ENCODE measurements around the gene LZTS3.
"Not testable (repeated sequence)": the region's sequence is repeated elsewhere in the genome, so short reads cannot be mapped to it uniquely, and the experiment has no call there.

The LZTS3 gene

DNA sequence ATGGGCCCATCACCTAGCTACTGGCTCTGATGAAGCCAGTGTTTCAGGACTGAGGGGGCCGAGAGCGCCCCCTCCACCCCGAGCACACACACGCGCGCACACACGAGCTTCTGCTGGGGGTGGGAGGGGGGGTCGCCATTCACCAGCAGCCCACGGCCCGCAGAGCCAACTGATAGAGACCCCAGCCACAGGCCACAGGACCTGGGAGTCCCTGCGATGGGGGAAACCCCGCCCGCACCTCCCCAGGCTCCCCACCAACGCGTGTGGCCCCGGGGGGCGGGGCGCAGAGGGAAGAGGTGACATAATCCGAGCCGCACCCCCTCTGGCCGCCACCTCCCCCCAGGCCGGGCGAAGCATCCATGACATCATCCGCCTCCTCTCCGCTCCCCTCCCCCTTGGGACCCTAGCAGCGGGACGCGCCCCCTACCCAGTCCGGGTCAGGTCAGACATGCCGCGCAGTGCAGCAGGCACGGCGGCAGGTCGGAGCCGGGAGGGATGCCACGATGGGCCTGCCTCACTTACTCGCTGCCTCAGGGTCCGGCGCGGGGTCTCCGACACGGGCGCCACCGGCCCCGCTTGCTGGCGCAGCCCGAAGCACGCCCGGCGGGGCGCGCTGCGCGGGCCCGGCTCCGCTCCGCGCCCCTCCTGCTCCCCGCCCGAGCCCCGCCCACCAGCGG lies at the start of gene LZTS3:
LZTS3 (minus strand) TSS at position 617 of the 677 bp plus-strand sequence. CDS start 6,386 bp downstream, outside the sequence.
- peak; percentile 90 for FAIRE-seq

DNA sequence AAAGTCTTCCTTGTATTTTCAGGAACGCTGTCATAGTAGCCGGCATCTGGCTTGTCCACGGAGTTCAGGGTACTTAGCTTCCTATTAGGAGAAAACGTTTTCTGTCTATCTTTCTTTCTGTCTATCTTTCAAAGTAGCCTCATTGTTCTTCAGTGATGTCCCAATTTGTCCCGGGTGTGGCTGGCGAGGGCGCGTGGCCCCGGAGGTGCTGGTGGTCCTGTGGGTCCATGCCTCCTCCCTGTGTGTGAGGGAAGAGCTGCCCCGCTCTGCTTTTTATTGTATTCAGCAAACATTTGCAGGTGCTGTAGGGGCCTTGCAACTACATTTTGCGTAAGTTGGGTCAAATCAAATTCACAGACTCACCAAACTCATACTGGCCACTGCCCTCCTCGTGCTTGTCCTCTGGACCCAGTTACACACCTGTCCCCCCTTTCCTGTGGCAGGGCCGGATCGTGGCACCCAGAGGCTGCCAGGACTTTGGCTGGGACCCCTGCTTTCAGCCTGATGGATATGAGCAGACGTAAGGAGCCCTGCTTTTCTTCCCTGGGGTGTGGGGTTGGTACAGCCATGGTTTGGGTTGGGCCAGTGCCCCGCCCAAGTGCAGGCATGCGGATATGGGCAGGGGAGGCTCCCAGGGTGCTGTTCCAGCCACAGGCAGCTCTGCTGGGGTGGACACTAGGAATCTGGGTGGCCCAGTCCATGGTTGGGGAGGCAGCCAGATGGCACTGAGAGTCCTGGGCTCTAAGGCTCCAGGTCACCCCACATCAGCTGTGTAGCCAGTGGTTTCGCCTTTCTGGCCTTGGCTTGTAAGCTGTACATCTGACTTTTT lies 48.3 kb upstream of the LZTS3 start:
- DNase-seq (ENCODE audit: low spot score) = no peak
- no peak for FAIRE-seq

More for the DNA sequence above, at the start of gene LZTS3:
- peak; percentile 84 for DNase-seq (ENCODE audit: low spot score)

DNA sequence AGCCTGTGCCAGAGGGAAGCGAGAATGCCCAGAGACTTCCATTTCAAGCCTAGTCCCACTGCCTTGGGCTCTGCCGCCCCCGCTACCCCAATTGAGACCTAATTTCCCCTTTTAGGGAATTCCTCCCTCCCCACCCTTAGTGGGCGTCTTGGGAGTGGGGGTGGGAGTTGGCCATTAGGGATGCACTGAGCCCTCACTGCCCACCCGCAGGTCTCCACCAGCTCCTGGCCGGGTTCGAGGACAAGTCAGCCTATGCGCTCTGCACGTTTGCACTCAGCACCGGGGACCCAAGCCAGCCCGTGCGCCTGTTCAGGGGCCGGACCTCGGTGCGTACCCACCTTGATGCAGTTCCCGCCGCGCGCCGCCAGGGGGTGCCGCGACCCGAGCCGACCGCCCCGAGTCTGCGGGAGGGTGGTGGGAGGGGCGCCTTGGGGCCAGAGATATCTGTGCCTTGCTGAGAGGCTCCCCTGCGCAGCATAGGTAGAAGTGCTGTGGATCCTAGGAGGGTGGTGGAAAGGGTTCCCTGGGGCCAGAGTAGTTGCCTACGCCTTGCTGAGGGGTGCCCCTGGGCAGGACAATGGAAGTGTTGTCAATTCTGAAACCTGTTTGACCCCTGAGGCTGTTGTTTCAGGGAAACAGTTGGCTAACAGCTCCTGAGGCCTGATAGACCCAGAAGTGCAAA lies 45.1 kb upstream of the LZTS3 start:
- FAIRE-seq = no peak
- DNase-seq (ENCODE audit: low spot score) = peak; percentile 66

DNA sequence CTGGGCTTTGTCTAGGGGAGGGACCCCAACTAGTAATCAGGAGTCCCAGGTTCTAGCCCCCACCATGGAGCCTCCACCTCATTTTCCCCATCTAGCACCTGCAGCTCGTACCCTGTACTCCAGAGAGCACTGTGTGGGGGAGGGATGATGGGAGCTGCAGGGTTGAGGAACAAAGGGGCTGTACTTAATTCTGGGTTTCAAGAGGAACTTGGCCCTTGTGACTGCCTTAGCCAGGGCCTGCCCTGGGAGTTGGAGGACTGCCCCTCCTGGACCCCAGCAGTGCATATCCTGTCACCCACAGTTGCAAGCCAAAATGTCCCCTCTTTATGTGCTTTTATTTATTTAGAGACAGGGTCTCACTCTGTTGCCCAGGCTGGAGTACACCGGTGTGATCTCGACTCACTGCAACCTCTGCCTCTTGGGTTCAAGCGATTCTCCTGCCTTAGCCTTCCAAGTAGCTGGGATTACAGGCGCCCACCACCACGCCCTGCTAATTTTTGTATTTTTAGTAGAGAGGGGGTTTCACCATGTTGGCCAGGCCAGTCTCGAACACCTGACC lies 42.1 kb upstream of the LZTS3 start:
- not testable (repeated sequence) for DNase-seq (ENCODE audit: low spot score); FAIRE-seq

DNA sequence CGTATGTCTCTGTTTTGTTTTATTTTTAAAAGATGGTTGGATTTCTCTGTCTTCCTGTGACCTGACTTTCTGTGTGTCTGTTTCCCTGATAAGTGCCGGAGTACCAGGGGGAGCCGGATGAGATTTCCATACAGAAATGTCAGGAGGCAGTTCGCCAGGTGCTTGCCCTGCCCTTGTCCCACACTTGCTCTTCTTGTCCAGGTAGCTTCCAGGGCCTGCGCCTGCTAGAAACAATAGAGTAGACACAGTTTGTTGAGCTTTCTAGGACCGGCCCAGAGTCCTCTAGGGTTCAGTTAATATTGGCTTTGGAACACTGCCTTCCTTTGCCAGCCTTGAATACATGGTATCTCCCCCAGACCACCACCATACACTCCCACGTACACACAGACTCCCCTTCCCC lies 39.9 kb upstream of the LZTS3 start:
- FAIRE-seq = no peak
- no peak for DNase-seq (ENCODE audit: low spot score)

DNA sequence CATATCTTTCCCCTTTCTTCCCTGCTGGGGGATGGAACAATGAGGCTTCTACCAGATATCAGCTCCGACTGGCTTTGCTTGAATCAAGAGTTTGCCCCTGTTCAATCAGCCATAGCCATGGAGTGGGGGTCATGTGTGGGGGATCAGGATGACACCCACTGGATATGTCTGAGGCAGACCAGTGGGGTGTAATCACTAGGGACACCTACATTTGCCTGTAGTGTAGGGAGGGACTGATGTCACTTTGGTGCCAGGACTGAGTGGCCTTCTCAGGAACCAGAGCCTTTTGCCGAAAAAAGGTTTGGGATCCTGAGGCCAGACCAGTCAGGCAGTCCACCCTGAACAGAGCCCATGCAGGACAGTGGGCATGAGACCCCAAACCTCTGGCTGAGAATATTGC lies 37.0 kb upstream of the LZTS3 start:
- FAIRE-seq = no peak
- no peak for DNase-seq (ENCODE audit: low spot score)

DNA sequence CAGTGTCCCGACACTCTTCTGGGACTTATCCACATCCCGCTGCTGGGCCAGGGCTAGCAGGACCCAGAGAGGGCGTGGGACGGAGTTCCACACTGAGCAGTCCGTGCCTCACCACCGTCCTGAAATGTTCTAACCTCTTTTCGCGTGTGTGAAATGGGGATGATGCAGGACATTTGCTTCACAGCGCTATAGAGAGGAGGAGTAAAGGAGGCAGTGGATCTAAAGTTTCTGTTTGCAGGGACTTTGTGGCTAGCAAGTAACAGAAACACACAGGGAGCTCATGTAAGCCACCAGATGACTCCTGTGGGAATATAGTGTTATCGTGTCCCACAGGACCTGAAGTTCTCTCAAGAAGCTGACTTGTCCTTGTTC lies 36.6 kb upstream of the LZTS3 start:
- FAIRE-seq = no peak
- no peak for DNase-seq (ENCODE audit: low spot score)

DNA sequence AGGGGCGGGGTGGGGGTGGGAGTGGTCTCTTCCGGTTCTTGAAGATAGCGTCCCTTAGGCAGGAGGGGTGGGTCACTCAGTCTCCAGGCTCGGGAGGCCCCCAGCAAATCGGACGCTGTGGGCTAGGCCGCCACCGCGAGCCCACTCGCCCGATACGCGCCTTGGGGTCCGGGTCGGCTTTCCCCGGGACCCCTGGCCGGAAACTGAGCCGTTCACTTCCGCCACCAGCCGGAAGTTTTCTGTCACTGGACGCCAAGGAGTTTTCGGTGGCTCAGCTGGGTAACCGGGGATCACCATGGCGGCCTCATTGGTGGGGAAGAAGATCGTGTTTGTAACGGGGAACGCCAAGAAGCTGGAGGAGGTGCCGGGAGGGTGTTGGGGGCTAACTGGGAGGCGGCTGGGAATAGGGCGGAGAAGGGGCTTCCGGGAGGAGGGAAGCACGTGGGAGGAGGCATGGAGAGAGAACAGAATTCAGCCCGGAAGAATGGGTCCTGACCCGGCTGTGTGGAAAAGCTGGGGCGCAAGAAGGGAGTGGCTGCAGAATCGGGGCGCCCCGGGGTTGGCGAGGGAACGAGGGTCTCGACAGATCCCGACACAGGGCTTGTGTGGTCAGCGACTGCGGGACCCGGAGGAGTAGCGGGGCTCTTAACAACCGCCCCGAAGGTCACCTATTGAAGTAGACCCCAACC lies 36.1 kb upstream of the LZTS3 start, which contains the start of gene ITPA:
ITPA (plus strand) TSS at position 242 of the 689 bp plus-strand sequence; CDS start at position 296, 54 bp downstream.
- DNase-seq (ENCODE audit: low spot score) (peak; percentile 74), FAIRE-seq (no peak)

DNA sequence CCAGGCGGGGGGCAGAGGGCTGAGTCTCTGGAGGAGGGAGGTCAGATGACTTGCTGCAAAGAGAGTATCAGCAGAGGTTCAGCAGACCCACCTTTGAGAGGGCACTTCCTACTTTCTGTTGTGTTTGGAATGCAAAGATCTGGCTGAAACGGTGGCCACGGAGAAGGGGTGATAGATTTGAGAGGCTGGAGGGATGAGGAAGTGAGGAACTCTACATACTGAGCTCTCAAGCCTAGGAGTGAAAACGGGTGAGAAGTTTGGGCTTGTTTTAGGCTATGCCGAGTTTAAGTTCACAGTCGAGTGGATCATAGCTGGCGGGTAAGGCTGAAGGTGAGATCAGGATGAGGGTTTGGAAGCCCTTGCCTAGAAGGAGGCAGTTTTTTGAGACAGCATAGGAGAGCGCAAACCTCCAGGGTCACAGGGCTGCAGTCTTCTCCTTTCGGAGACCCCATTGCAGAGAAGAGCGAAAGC lies 35.5 kb upstream of the LZTS3 start:
- FAIRE-seq = no peak
- DNase-seq (ENCODE audit: low spot score) = no peak

DNA sequence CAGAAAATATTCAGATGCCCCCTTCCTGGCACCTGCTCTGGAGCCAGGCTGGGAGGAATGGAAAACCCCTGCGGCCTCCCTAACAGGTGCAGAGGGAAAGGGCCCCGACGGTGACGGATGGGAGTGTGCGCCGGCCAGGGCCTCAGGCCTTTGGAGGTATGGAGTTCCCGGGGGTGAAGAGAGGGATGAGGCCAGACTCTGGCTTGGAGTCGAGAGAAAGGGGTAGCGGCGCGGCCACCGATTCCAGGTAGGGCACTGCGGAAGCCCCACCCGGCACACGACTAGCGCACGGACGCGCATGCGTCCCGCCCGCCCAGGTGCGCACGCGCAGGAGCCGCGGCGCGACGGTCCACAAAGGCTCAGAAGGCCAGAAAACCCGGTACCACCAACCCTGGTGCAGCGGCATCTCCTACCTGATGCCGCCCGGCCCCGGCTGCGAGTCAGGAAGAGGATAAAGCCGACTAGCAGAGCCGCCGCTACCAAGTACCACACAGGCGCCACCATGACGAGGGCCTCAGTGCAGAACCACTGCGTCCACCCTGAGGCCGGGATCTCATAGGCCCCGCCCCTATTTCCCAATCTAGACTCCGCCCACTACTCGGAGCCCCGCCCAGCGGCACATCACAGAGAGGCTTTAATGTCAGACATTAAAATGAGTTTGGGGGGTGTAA lies 30.9 kb upstream of the LZTS3 start, which contains the start of gene DDRGK1:
DDRGK1 (minus strand) TSS at position 559 of the 671 bp plus-strand sequence; CDS start at position 504, 55 bp downstream.
- DNase-seq (ENCODE audit: low spot score) (peak; percentile 92), FAIRE-seq (no peak)

DNA sequence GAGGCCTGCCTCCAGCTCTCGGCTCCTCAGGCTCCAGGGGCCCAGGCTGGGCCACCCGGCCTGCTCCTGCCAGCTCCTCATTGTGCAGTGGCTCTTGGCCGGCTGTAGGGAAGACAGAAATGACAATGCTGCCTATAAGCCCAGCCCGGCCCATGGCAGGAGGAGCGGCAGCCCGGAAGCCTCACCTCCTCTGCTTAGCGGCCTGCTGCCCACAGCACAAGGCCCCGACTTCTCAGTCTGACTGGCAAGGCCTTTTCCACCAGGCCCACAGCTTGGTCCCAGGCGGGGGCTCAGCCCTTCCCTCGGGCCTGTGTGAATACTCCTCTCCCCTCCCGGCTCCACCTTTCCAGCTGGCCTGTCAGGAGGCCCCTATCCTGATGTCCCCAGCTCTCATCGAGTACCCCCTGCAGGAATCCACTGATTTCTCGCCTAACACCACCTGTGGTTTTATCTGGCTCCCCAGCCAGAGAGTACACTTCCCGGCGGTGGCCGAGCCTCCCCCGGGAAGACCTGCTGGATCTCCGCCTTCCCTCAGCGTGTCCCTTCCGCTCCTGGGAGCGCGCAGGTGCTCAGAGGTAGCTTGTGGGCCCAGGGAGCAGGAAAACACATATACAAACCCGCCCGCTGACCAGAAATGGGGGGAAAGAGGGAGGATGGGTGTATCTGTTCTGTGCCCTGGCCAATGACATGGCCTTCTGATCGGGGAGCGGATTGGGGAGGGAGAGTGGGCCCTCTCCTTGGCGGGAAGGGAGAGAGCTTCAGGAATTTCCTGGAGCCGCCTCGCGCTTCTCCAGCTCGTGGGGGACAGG lies 30.2 kb upstream of the LZTS3 start:
- FAIRE-seq (no peak), DNase-seq (ENCODE audit: low spot score) (no peak)

DNA sequence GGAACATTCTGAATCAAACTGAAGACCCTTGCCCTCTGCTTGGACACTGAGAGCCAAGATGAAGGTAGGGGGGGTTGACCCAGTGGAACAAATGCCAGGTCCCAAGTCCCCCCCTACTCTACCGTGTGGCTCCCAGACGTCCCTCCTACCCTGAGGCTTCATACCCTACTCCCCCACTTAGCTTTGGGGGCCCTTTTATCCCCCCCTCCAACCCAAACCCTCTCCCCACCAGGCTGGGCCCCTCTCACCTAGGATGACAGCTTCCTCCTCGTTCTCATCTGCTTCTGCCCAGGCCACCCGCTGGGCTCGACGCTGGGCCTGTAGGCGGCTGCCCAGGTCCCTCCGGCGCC lies 29.6 kb upstream of the LZTS3 start:
- no peak for DNase-seq (ENCODE audit: low spot score)
- FAIRE-seq = no peak

DNA sequence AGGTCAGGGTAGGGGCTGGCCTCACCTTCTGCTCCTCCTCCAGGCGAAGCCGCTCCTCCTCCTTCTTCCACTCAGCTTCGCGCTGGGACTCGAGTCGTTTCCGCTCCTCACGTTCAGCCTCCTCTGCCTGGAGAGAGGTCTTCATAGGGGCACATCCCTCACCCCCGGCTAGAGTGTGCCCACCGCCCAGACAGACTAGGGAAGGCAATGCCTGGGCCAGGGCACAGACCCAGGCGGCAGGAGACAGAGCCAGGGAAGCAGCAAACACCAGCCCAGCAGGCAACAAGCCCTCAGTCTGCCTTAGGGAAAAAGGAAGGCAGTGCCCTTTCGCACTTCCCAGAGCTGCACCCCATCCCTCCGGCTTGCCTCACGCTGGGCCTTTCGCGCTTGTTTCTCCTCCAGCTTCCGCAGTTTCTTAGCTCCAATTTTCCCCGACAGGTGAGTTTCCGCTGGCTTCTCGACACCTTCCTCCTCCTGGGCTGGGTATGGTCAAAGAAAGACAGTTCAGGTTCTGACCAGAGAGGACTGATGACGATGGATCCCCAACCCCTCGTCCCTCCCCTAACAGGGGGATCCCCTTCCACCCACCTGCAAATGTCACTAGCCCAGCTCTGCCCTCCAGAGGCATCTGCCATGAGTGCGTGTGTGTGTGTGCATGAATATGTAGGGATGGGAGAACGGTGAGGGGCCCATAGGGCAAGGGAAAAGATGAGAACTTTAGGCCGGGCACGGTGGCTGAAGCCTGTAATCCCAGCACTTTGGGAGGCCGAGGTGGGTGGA lies 26.8 kb upstream of the LZTS3 start:
- FAIRE-seq = no peak
- DNase-seq (ENCODE audit: low spot score) = no peak

DNA sequence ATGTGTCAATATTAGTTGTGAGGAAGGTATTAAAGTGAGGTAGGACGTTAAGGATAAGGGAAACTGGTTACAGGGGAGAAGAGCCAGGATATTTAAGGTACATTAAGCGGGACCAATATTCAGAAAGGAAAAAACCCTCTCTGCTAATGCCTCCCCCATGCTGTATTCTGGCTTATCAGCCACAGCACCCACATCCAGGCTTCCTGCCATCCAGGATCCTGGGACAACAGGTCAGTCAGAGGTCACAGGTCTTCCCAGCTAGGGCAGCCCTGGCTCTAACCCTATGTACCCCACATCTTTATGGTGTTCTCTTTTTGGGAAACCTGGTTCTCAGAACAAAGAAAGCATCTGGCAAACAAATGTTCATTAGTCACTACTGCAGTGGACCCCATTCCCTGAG lies 25.9 kb upstream of the LZTS3 start:
- DNase-seq (ENCODE audit: low spot score) (no peak), FAIRE-seq (no peak)

DNA sequence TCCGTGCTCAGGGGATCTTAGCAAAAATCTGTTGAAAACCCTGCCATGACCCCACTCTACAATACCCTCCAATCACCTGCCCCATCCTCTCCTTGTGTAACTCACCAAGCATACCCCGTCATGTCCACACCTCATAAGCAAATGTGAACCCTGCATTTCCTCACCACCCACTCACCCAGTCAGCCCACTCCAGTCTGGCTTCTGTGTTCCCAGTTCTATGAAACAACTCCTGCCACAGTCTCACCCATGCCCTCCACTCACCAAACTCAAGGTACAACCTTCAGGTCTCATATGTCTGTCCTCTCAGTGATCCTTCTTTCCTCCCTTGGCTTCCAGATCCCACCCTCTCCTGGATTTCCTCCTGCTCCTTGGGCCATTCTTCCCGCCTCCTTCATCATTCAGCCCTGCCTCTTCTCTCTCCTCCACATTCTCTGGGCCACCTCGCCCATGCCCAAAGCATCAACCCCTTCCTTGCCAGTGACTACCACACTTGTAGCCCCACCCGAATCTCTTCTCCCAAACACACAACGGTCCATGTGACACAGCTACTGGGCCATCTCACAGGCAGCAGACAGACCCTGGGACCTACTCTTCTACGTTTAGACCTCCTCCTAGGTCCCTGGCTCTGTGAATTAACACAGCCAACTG lies 22.4 kb upstream of the LZTS3 start:
- no peak for FAIRE-seq
- no peak for DNase-seq (ENCODE audit: low spot score)

DNA sequence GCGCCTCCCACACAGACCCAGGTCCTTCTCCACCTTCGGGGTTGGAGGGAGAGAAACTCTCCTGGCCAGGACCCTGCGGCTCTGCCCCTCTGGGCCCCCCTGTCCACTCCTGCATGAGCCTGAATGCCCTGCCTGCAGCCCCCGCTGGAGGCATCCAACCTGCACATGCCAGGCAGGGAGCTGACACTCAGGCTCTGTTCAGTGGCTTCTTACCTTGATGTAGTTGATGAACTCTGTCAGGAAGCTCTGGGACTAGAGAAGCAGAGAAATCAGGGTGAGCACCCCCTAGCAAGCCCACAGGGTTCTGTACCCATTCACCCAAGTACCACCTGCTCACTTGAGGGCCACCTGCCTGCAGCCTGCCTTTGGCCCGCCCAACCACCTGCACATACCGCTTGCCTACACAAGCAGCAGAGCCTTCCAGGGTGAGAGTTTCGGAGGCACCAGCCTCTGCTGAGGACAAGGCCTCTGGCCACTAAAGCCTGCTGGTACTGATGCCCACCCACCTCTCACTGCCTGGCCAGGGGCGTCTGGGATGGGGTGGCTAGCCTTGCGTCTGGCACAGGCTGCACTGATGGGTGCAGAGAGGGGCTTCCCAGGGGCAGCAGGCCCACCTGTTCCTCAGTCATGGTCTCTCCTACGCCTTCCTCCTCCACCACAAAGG lies 21.4 kb upstream of the LZTS3 start:
- DNase-seq (ENCODE audit: low spot score) (no peak), FAIRE-seq (no peak)

DNA sequence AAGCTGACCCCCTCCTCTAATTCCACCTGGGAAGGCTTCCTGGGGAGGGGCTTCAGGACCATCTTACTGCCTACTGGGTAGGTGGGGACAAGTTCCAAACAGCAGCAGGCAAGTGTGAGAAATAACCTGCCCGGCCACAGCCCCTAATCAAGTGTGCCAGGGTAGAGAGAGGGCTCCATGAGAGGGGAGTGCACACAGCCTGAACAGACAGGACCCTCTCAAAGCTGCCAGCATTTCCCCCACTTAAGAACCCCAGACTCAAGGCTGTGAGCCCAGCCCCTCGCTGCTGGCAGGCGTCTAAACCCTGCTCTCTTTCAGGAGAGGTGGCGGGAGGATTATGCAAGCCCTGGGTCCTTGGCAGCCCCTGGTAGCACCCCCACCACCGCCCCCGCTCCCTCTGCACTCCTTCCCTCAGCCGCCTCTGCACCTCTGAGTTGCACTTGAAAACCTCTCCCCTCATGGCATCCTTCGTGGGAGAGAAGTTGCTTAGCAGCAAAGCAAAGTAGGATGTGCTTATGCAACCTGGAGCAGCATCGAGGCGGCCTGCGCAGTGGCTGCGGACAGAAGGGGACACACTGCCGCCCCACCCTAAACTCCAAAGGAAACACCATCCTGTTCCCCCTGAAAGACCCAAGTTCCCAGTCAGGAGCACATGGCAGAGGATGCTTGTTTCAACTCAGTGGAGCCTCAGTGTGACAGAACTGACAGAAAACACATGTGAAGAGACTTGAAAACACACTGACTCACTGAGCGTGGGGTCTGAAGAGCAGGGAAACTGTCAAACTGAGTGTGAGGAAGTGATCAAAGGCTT lies 20.7 kb upstream of the LZTS3 start:
- DNase-seq (ENCODE audit: low spot score) = no peak
- FAIRE-seq = no peak

Data from urothelium cell line (cell line).